MCF 10A (cell line): ENCODE results near the gene ELP6. TPM values are rescaled to one million over a fixed set of nuclear protein-coding genes. Genes with fewer than 3 reads are reported as not detected.

Source experiments
- BruUV-seq: library from RNA; stranded (reverse); fragments of 400-500 nt; replicated peaks from 2 replicates; lab custom pipeline; 2021; lab: Mats Ljungman, UMichigan
- CTCF ChIA-PET: fragments of 300-600 bp; sonication (Branson Sonifier 250); formaldehyde crosslinking; extraction: SDS; loops from one replicate; lab custom pipeline; 2021; ENCODE audit warnings: antibody characterized with exemption, inconsistent platforms; lab: Yijun Ruan, JAX
- POLR2A ChIA-PET: fragments of 300-600, 350-650 bp; sonication (Branson Sonifier 250); formaldehyde crosslinking; extraction: SDS; loops from one replicate; lab custom pipeline; 2020; ENCODE audit warnings: antibody characterized with exemption, inconsistent platforms; lab: Yijun Ruan, JAX
- DNase-seq: peaks from one replicate; pipeline ENCODE4 v3.0.0-alpha.2; 2018; ENCODE audit not compliant: unreplicated experiment
- H3K27ac Mint-ChIP-seq: one replicate; pipeline ENCODE4 v1.8.0; 2022; ENCODE audit warnings: mild to moderate bottlenecking, low read depth, mixed read lengths; ENCODE audit not compliant: unreplicated experiment
- H3K27me3 Mint-ChIP-seq: one replicate; pipeline ENCODE4 v1.8.0; 2022; ENCODE audit warnings: mixed read lengths; ENCODE audit not compliant: insufficient read depth, unreplicated experiment
- H3K36me3 Mint-ChIP-seq: one replicate; pipeline ENCODE4 v1.8.0; 2022; ENCODE audit warnings: mild to moderate bottlenecking, moderate library complexity, mixed read lengths; ENCODE audit not compliant: insufficient read depth, unreplicated experiment
- H3K4me1 Mint-ChIP-seq: one replicate; pipeline ENCODE4 v1.8.0; 2022; ENCODE audit warnings: mixed read lengths; ENCODE audit not compliant: insufficient read depth, unreplicated experiment
- H3K4me3 Mint-ChIP-seq: one replicate; pipeline ENCODE4 v1.8.0; 2022; ENCODE audit warnings: mild to moderate bottlenecking, moderate library complexity, mixed read lengths; ENCODE audit not compliant: unreplicated experiment
- H3K9me3 Mint-ChIP-seq: one replicate; pipeline ENCODE4 v1.8.0; 2022; ENCODE audit warnings: mixed read lengths; ENCODE audit not compliant: unreplicated experiment
- intact Hi-C: fragments of 100-400 bp; cut with micrococcal nuclease; formaldehyde crosslinking; loops from 2 replicates; pipeline ENCODE4 v1.14.1; 2022
- total RNA-seq: library from RNA; stranded (reverse); gene quantifications from 2 replicates; pipeline ENCODE4 v1.2.3, GENCODE V29; 2022
- TF ChIP-seq, protein P1 (sequence below): fragments of 200-600 bp; IDR thresholded peaks from one replicate; pipeline ENCODE4 v1.8.0; 2022; ENCODE audit warnings: antibody characterized with exemption, mild to moderate bottlenecking; ENCODE audit not compliant: unreplicated experiment

The ELP6 gene
- total RNA-seq, 1 experiment from 2014 or later, result 33.5 TPM

DNA sequence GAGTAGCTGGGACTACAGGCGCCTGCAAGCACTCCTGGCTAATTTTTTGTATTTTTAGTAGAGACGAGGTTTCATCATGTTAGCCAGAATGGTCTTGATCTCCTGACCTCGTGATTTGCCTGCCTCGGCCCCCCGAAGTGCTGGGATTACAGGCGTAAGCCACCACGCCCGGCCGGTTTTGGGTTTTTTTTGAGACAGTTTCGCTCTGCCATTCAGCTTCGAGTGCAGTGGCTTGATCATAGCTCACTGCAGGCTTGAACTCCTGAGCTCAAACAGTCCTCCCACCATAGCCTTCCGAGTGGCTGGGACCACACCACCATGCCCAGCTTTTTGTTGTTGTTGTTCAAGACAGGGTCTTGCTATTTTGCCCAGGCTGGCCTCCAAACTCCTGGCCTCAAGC, 21.7 kb downstream of the ELP6 start:
- intact Hi-C loops, result no loop called here
- CTCF ChIA-PET, result interaction anchor here (0.6 to 1.3 kb wide), 2 partner anchors 30 to 71 kb away, joined by 3 to 5 read pairs; no protein-coding TSS in a partner anchor
- Mint-ChIP-seq H3K4me1 (no peaks in the 10 kb centered on the region), H3K27ac (no peak overlapping the region), H3K36me3 (peaks cover 13% of the 10 kb centered on the region), H3K27me3 (no peaks in the 10 kb centered on the region), H3K9me3 (no peaks in the 10 kb centered on the region), H3K4me3 (no peak overlapping the region)
- TF ChIP-seq, protein P1, sequence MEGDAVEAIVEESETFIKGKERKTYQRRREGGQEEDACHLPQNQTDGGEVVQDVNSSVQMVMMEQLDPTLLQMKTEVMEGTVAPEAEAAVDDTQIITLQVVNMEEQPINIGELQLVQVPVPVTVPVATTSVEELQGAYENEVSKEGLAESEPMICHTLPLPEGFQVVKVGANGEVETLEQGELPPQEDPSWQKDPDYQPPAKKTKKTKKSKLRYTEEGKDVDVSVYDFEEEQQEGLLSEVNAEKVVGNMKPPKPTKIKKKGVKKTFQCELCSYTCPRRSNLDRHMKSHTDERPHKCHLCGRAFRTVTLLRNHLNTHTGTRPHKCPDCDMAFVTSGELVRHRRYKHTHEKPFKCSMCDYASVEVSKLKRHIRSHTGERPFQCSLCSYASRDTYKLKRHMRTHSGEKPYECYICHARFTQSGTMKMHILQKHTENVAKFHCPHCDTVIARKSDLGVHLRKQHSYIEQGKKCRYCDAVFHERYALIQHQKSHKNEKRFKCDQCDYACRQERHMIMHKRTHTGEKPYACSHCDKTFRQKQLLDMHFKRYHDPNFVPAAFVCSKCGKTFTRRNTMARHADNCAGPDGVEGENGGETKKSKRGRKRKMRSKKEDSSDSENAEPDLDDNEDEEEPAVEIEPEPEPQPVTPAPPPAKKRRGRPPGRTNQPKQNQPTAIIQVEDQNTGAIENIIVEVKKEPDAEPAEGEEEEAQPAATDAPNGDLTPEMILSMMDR, result no peak
- POLR2A ChIA-PET, result no interaction called here
- BruUV-seq, result no TSS peak
- no peak for DNase-seq

DNA sequence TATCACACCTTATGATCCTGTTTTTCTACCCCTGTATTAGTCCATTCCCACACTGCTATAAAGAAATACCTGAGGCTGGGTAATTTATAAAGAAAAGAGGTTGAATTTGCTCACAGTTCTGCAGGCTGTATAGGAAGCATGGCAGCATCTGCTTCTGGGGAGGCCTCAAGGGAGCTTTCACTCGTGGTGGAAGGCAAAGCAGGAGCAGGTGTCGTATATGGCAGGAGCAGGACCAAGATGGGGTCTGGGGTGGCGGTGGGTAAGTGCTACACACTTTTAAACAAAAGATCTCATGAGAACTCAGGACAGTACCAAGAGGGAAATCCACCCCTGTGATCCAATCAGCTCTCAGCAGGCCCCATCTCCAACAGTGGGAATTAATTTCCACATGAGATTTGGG, 22.3 kb downstream of the ELP6 start:
- no peaks in the 10 kb centered on the region for H3K27me3 Mint-ChIP-seq

DNA sequence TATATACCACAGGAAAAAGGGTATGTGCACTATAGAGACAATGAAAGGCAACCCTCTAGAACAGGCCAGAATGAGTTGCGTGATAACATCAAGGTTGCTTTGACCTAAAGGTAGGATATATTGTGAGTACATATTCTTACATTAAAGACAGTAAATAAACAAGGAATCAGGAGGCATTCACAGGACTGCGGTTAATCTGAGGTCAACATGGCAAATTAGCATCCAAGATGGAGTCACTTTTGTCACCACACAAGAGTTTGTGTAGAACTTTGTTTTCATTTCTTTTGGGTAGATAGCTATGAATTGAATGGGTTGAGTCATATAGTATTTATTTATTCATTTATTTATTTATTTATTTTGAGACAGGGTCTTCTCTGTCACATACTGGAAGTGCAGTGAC, 26.2 kb downstream of the ELP6 start:
- ChIA-PET CTCF (interaction anchor here (1.3 kb wide), 1 partner anchor 11 kb away, joined by 5 read pairs; no protein-coding TSS in a partner anchor), POLR2A (no interaction called here)
- peaks cover 5% of the 10 kb centered on the region for H3K36me3 Mint-ChIP-seq
- no peaks in the 10 kb centered on the region for H3K4me1 Mint-ChIP-seq
- BruUV-seq, result no TSS peak
- no peaks in the 10 kb centered on the region for H3K9me3 Mint-ChIP-seq
- no peak overlapping the region for H3K4me3 Mint-ChIP-seq
- intact Hi-C loops, result no loop called here
- no peaks in the 10 kb centered on the region for H3K27me3 Mint-ChIP-seq
- DNase-seq, result no peak
- TF ChIP-seq, protein P1, result no peak
- no peak overlapping the region for H3K27ac Mint-ChIP-seq

More for the DNA sequence above, 22.3 kb downstream of the ELP6 start:
- Mint-ChIP-seq H3K4me1 (no peaks in the 10 kb centered on the region), H3K36me3 (peaks cover 13% of the 10 kb centered on the region), H3K9me3 (no peaks in the 10 kb centered on the region), H3K4me3 (no peak overlapping the region), H3K27ac (no peak overlapping the region)
- ChIA-PET CTCF (interaction anchor here (1.3 kb wide), 1 partner anchor 70 kb away, joined by 5 read pairs; no protein-coding TSS in a partner anchor), POLR2A (no interaction called here)
- BruUV-seq, result no TSS peak
- no peak for DNase-seq
- TF ChIP-seq, protein P1, result no peak
- intact Hi-C loops, result no loop called here

DNA sequence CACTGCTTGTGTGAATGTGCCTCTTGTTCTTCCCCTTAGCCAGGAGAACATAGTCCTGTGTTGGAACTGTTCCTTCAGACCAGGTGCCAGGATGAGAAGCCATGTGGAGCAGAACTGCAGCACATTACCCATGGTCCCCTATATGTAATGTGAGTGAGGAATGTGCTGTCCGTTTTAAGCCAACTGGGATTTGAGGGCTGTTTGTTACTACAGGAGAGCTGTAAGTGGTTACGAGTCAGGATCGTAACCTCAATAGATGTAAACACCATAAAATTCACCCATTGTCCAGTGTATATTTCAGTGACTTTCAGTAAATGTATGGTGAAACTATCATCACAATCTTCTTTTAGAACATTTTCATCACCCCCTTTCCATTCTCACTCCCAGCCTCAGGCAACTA, 27.7 kb downstream of the ELP6 start:
- H3K36me3 Mint-ChIP-seq, result peaks cover 12% of the 10 kb centered on the region
- H3K9me3 Mint-ChIP-seq, result no peaks in the 10 kb centered on the region
- no peak overlapping the region for H3K4me3 Mint-ChIP-seq
- CTCF ChIA-PET, result no interaction called here
- BruUV-seq, result no TSS peak
- no peak for DNase-seq
- H3K27me3 Mint-ChIP-seq, result no peaks in the 10 kb centered on the region
- POLR2A ChIA-PET, result interaction anchor here (1.1 kb wide), 1 partner anchor 10 kb away, joined by 3 read pairs; no protein-coding TSS in a partner anchor
- H3K27ac Mint-ChIP-seq, result no peak overlapping the region
- intact Hi-C loops, result no loop called here
- no peaks in the 10 kb centered on the region for H3K4me1 Mint-ChIP-seq
- TF ChIP-seq, protein P1, result no peak
